Heart left ventricle (tissue), 13 donors: ENCODE results near the gene UQCC2.

Experiments used
- POLR2A ChIP-seq, 2 donors: fragments of 450-650 bp; IDR thresholded peaks; one replicate each; pipeline ENCODE4 v1.6.1; 2017; ENCODE audit warnings: antibody characterized with exemption in 2 of 2, mild to moderate bottlenecking in 2 of 2, moderate library complexity in 2 of 2
- TF ChIP-seq, protein P1 (sequence below), 12 donors: fragments of 200-600 bp; sonication (generic) in 4 of 12; IDR thresholded peaks; one replicate each; pipeline versions ENCODE4 v1.5.0 to v1.8.0; 2018 to 2022; ENCODE audit warnings: antibody characterized with exemption in 12 of 12, mild to moderate bottlenecking in 5 of 12
- donor health status: ischemic (EF 13 %, LVEDD 7.1; RV severe dilation, severe dysfunction).
- donor health status: DM: no; HTN: yes; CAD: no.
- donor health status: DM: no; HTN: no; CAD: no.
- donor health status: ischemic (EF 25% LVEDD 6.9; RV normal size, moderate dysfunction).
- donor health status: ischemic (EF 25% LVEDD 5.7; RV mildly dilated, moderate dysfunction).
- donor health status: ischemic (EF 35%, LVEDD 5.7; RV mildly dilated, moderate dysfunction).
- donor health status: nonischemic (EF 11% LVEDD 7.7; RV severe dilation, severe dysfunction).
- donor health status: DM: yes; HTN: yes; CAD: no.
- donor health status: PGD.
- donor health status: ischemic (EF 29% LVEDD 5.4; RV normal size, mild dysfunction).
- donor health status: nonischemic (EF 23%, LVEDD 6.1; RV moderate dilation, normal function).

DNA sequence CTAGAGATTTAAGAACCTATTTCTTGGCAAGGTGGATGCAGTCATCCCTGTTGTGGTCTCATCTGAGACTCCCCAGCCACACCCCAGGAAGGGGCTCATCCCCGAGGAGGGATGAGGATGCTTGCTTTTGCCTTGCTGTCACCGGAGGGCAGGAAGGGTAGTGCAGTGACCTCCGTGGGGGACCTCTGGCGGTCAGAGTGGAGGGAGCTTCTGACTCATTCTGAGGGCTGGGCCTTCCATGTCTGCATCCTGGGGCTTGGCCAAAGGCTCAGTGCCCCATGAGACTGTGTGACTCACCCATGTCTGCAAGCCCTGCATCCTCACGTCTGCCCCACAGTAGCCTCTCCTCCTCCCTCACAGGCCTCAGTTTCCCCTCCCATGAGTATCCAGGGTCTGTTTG is 38.7 kb downstream of the UQCC2 start:
- TF ChIP-seq, protein P1, sequence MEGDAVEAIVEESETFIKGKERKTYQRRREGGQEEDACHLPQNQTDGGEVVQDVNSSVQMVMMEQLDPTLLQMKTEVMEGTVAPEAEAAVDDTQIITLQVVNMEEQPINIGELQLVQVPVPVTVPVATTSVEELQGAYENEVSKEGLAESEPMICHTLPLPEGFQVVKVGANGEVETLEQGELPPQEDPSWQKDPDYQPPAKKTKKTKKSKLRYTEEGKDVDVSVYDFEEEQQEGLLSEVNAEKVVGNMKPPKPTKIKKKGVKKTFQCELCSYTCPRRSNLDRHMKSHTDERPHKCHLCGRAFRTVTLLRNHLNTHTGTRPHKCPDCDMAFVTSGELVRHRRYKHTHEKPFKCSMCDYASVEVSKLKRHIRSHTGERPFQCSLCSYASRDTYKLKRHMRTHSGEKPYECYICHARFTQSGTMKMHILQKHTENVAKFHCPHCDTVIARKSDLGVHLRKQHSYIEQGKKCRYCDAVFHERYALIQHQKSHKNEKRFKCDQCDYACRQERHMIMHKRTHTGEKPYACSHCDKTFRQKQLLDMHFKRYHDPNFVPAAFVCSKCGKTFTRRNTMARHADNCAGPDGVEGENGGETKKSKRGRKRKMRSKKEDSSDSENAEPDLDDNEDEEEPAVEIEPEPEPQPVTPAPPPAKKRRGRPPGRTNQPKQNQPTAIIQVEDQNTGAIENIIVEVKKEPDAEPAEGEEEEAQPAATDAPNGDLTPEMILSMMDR (IDR thresholded peaks at IDR 0.05) = peak; percentile 20 to 73 (median 59)
- TF ChIP-seq POLR2A (IDR thresholded peaks at IDR 0.05) = no peak
